Fibroblast of lung (primary cell): ENCODE data around the gene KIZ. TPM values are rescaled to one million over a fixed set of nuclear protein-coding genes. Genes with fewer than 3 reads are reported as not detected.

Experiments used
- DNase-seq, 2 donors: peaks; one replicate each; pipeline versions ENCODE4 v3.0.0 to v3.0.0-alpha.2; 2010; ENCODE audit warnings: low read depth in 2 of 2
- H2AFZ ChIP-seq: 2 replicates; pipeline ENCODE4 v1.5.1; 2012; ENCODE audit warnings: low read length, control low read depth, inconsistent platforms
- H3K27ac ChIP-seq: 2 replicates; pipeline ENCODE4 v1.5.1; 2011; ENCODE audit warnings: low read length, control low read depth; ENCODE audit not compliant: insufficient read depth
- H3K27me3 ChIP-seq: 2 replicates; pipeline ENCODE4 v1.5.1; 2011; ENCODE audit warnings: mild to moderate bottlenecking, low read length; ENCODE audit not compliant: control insufficient read depth, insufficient read depth
- H3K36me3 ChIP-seq: 2 replicates; pipeline ENCODE4 v1.5.1; 2011; ENCODE audit warnings: low read length; ENCODE audit not compliant: control insufficient read depth, insufficient read depth
- H3K4me1 ChIP-seq: 2 replicates; pipeline ENCODE4 v1.5.1; 2011; ENCODE audit warnings: low read length; ENCODE audit not compliant: control insufficient read depth, insufficient read depth; ENCODE audit errors: extremely low read depth
- H3K4me2 ChIP-seq: 2 replicates; pipeline ENCODE4 v1.5.1; 2011; ENCODE audit warnings: low read length, control low read depth; ENCODE audit not compliant: insufficient read depth; ENCODE audit errors: extremely low read depth
- H3K4me3 ChIP-seq, 4 experiments: fragments of 200-600 bp in 1 of 4; sonication (generic) in 1 of 4; replicated peaks in 1 of 4; 2 replicates each; pipeline ENCODE4 v1.5.1; 2011 to 2016; ENCODE audit warnings: low read length in 4 of 4, low read depth in 3 of 4, mild to moderate bottlenecking in 3 of 4, control low read depth in 2 of 4, inconsistent platforms in 1 of 4, mixed read lengths in 1 of 4; ENCODE audit not compliant: insufficient read depth in 1 of 4; ENCODE audit errors: control extremely low read depth in 1 of 4
- H3K79me2 ChIP-seq: 2 replicates; pipeline ENCODE4 v1.5.1; 2012; ENCODE audit warnings: mild to moderate bottlenecking, low read length, inconsistent platforms; ENCODE audit not compliant: control insufficient read depth, insufficient read depth
- H3K9ac ChIP-seq: 2 replicates; pipeline ENCODE4 v1.5.1; 2011; ENCODE audit warnings: mild to moderate bottlenecking, low read length, control low read depth; ENCODE audit not compliant: insufficient read depth
- H3K9me3 ChIP-seq: 2 replicates; pipeline ENCODE4 v1.5.1; 2012; ENCODE audit warnings: low read depth, low read length; ENCODE audit not compliant: control insufficient read depth, insufficient read depth
- H4K20me1 ChIP-seq: 2 replicates; pipeline ENCODE4 v1.5.1; 2011; ENCODE audit warnings: low read length; ENCODE audit not compliant: control insufficient read depth, insufficient read depth; ENCODE audit errors: extremely low read depth
- CTCF ChIP-seq, 2 donors: IDR thresholded peaks in 1 of 2; conservative IDR thresholded peaks in 1 of 2; 1 replicate in 1 of 2; 2 replicates in 1 of 2; pipeline ENCODE4 v1.5.1; 2011 to 2012; ENCODE audit warnings: low read length in 2 of 2, control low read depth in 1 of 2, inconsistent platforms in 1 of 2, low read depth in 1 of 2, mild to moderate bottlenecking in 1 of 2
- EZH2 ChIP-seq: IDR thresholded peaks from 2 replicates; pipeline ENCODE4 v1.5.1; 2012; ENCODE audit warnings: low read length, control low read depth, mild to moderate bottlenecking; ENCODE audit errors: missing control alignments
- polyA plus RNA-seq, 2 donors: library from polyadenylated mRNA; depleted of rRNA in 1 of 2; stranded (reverse) in 1 of 2; unstranded in 1 of 2; fragments of >200 nt; gene quantifications; 2 replicates each; pipeline ENCODE4 v1.2.1, GENCODE V29; 2011 to 2012; ENCODE audit warnings: missing spikeins in 1 of 2
- total RNA-seq: library from RNA; depleted of rRNA; stranded (reverse); fragments of >200 nt; gene quantifications from 2 replicates; pipeline ENCODE4 v1.2.1, GENCODE V29; 2014

Gene KIZ
- total and polyA plus RNA-seq, 2 donors (not counting 1 experiment from before 2014, with no cell fraction given): 11.5 to 23.5 TPM

GRCh38 chr20:21159658-21160380 is 33.9 kb downstream of the KIZ start:
- no peak overlapping the region for H3K4me3 ChIP-seq
- no peaks in the 10 kb centered on the region for H3K27me3 ChIP-seq
- H3K9me3 ChIP-seq: no peaks in the 10 kb centered on the region
- no peak overlapping the region for H3K27ac ChIP-seq
- no peaks in the 10 kb centered on the region for H4K20me1 ChIP-seq
- TF ChIP-seq CTCF (conservative IDR thresholded peaks at IDR 0.05 in 1 of 2, IDR thresholded peaks at IDR 0.05 in 1 of 2; ENCODE audit: low read depth in 1 of 2, low read length in 2 of 2): no peak
- no peak for TF ChIP-seq EZH2
- no peak overlapping the region for H3K9ac ChIP-seq
- no peak overlapping the region for H3K4me2 ChIP-seq
- H3K79me2 ChIP-seq: no peaks in the 10 kb centered on the region
- peak in 1 of 2 donors; percentile 53 for DNase-seq
- H2AFZ ChIP-seq: no peak overlapping the region
- no peaks in the 10 kb centered on the region for H3K36me3 ChIP-seq
- H3K4me1 ChIP-seq: no peaks in the 10 kb centered on the region

- H2AFZ ChIP-seq: no peak overlapping the region
- H4K20me1 ChIP-seq: no peaks in the 10 kb centered on the region
- no peak overlapping the region for H3K9ac ChIP-seq
- no peaks in the 10 kb centered on the region for H3K4me1 ChIP-seq
- H3K4me3 ChIP-seq: no peak overlapping the region
- TF ChIP-seq EZH2: no peak
- TF ChIP-seq CTCF (conservative IDR thresholded peaks at IDR 0.05 in 1 of 2, IDR thresholded peaks at IDR 0.05 in 1 of 2; ENCODE audit: low read depth in 1 of 2, low read length in 2 of 2): no peak
- H3K4me2 ChIP-seq: no peak overlapping the region
- no peaks in the 10 kb centered on the region for H3K36me3 ChIP-seq
- no peaks in the 10 kb centered on the region for H3K27me3 ChIP-seq
- no peaks in the 10 kb centered on the region for H3K79me2 ChIP-seq
- no peak for DNase-seq
- H3K9me3 ChIP-seq: no peaks in the 10 kb centered on the region
- H3K27ac ChIP-seq: no peak overlapping the region
Observed at GRCh38 chr20:21161926-21162325, 36.0 kb downstream of the KIZ start.

- TF ChIP-seq EZH2: no peak
- no peak for TF ChIP-seq CTCF (conservative IDR thresholded peaks at IDR 0.05 in 1 of 2, IDR thresholded peaks at IDR 0.05 in 1 of 2; ENCODE audit: low read depth in 1 of 2, low read length in 2 of 2)
- no peak overlapping the region for H3K9ac ChIP-seq
- H3K4me3 ChIP-seq: no peak overlapping the region
- no peaks in the 10 kb centered on the region for H3K9me3 ChIP-seq
- no peaks in the 10 kb centered on the region for H4K20me1 ChIP-seq
- no peak overlapping the region for H3K27ac ChIP-seq
- H3K79me2 ChIP-seq: no peaks in the 10 kb centered on the region
- H3K4me2 ChIP-seq: no peak overlapping the region
- no peak overlapping the region for H2AFZ ChIP-seq
- DNase-seq: no peak
- no peaks in the 10 kb centered on the region for H3K27me3 ChIP-seq
- no peaks in the 10 kb centered on the region for H3K36me3 ChIP-seq
- no peaks in the 10 kb centered on the region for H3K4me1 ChIP-seq
Observed at GRCh38 chr20:21162631-21163030, 36.7 kb downstream of the KIZ start.
